HEK293T (cell line): Measurements from ENCODE around the gene LGALSL.

Source experiments
- CTCF ChIA-PET: fragments of 350-600 bp; formaldehyde crosslinking; extraction: SDS; loops from one replicate; lab custom pipeline; 2021; ENCODE audit warnings: antibody characterized with exemption, inconsistent platforms; lab: Yijun Ruan, JAX
- POLR2A ChIA-PET: fragments of 350-600 bp; formaldehyde crosslinking; extraction: SDS; loops from one replicate; lab custom pipeline; 2020; ENCODE audit warnings: antibody characterized with exemption, inconsistent platforms; lab: Yijun Ruan, JAX
- DNase-seq: peaks from one replicate; pipeline ENCODE4 v3.0.0; 2012; ENCODE audit warnings: mixed read lengths; ENCODE audit errors: extremely low spot score
- ARNT ChIP-seq: fragments of 450-650 bp; IDR thresholded peaks from 2 replicates; pipeline ENCODE4 v1.6.1; 2017; ENCODE audit warnings: mild to moderate bottlenecking
- BHLHE40 ChIP-seq: fragments of 450-650 bp; IDR thresholded peaks from 2 replicates; pipeline ENCODE4 v1.6.1; 2016; ENCODE audit warnings: mild to moderate bottlenecking, moderate library complexity, borderline replicate concordance
- CTBP1 ChIP-seq: fragments of 450-650 bp; IDR thresholded peaks from 2 replicates; pipeline ENCODE4 v1.6.1; 2016; ENCODE audit warnings: borderline replicate concordance
- ELF4 ChIP-seq: fragments of 450-650 bp; IDR thresholded peaks from 2 replicates; pipeline ENCODE4 v1.6.1; 2017; ENCODE audit warnings: antibody characterized with exemption
- FOXA1 ChIP-seq: fragments of 450-650 bp; IDR thresholded peaks from 2 replicates; pipeline ENCODE4 v1.6.1; 2016; ENCODE audit warnings: mild to moderate bottlenecking
- FOXK2 ChIP-seq: fragments of 450-650 bp; IDR thresholded peaks from 2 replicates; pipeline ENCODE4 v1.6.1; 2016; ENCODE audit warnings: mild to moderate bottlenecking
- FOXM1 ChIP-seq: fragments of 450-650 bp; IDR thresholded peaks from 2 replicates; pipeline ENCODE4 v1.6.1; 2017; ENCODE audit warnings: mild to moderate bottlenecking, borderline replicate concordance
- HDGF ChIP-seq: fragments of 450-650 bp; IDR thresholded peaks from 2 replicates; pipeline ENCODE4 v1.6.1; 2017; ENCODE audit warnings: antibody characterized with exemption, borderline replicate concordance
- L3MBTL2 ChIP-seq: fragments of 450-650 bp; conservative IDR thresholded peaks from 2 replicates; pipeline ENCODE4 v1.6.1; 2016; ENCODE audit warnings: mild to moderate bottlenecking
- LEF1 ChIP-seq: fragments of 450-650 bp; IDR thresholded peaks from 2 replicates; pipeline ENCODE4 v1.6.1; 2017; ENCODE audit warnings: mild to moderate bottlenecking, borderline replicate concordance
- NFRKB ChIP-seq: fragments of 450-650 bp; IDR thresholded peaks from 2 replicates; pipeline ENCODE4 v1.6.1; 2016; ENCODE audit warnings: mild to moderate bottlenecking, moderate library complexity
- PKNOX1 ChIP-seq: fragments of 450-650 bp; IDR thresholded peaks from 2 replicates; pipeline ENCODE4 v1.6.1; 2016
- SP1 ChIP-seq: fragments of 450-650 bp; IDR thresholded peaks from 2 replicates; pipeline ENCODE4 v1.6.1; 2017
- SUZ12 ChIP-seq: fragments of 450-650 bp; IDR thresholded peaks from 2 replicates; pipeline ENCODE4 v1.6.1; 2016; ENCODE audit warnings: mild to moderate bottlenecking
- TARDBP ChIP-seq: fragments of 450-650 bp; IDR thresholded peaks from 2 replicates; pipeline ENCODE4 v1.6.1; 2016
- ZNF384 ChIP-seq: fragments of 450-650 bp; IDR thresholded peaks from 2 replicates; pipeline ENCODE4 v1.6.1; 2016

Gene LGALSL

GRCh38 chr2:64410671-64411070, 43.3 kb upstream of the LGALSL start:
- ChIA-PET CTCF (no interaction called here), POLR2A (no interaction called here)
- no peak for DNase-seq
- no peak for TF ChIP-seq CTBP1
- TF ChIP-seq TARDBP: no peak

GRCh38 chr2:64412671-64413070, 41.3 kb upstream of the LGALSL start:
- POLR2A ChIA-PET: no interaction called here
- TF ChIP-seq FOXM1: no peak
- no peak for TF ChIP-seq ZNF384
- TF ChIP-seq L3MBTL2: no peak
- TF ChIP-seq TARDBP: no peak
- no peak for TF ChIP-seq LEF1
- TF ChIP-seq FOXK2: no peak
- TF ChIP-seq HDGF: no peak
- TF ChIP-seq FOXA1: no peak
- CTCF ChIA-PET: no interaction called here
- DNase-seq: no peak

- CTCF ChIA-PET: no interaction called here
- no peak for DNase-seq
- TF ChIP-seq PKNOX1 (no peak), ELF4 (no peak), FOXA1 (no peak), NFRKB (no peak), LEF1 (no peak), SUZ12 (no peak), TARDBP (no peak), SP1 (no peak), HDGF (no peak), FOXM1 (no peak), L3MBTL2 (no peak), FOXK2 (no peak), ARNT (no peak), ZNF384 (no peak), CTBP1 (no peak), BHLHE40 (no peak)
- POLR2A ChIA-PET: no interaction called here
Observed at GRCh38 chr2:64414736-64415435, 39.1 kb upstream of the LGALSL start.

GRCh38 chr2:64417624-64418023, 36.3 kb upstream of the LGALSL start:
- POLR2A ChIA-PET: no interaction called here
- TF ChIP-seq SUZ12 (no peak), ARNT (no peak), PKNOX1 (no peak), ZNF384 (no peak), TARDBP (no peak), FOXA1 (no peak), L3MBTL2 (no peak), CTBP1 (no peak)
- no peak for DNase-seq
- CTCF ChIA-PET: no interaction called here

GRCh38 chr2:64419596-64420165, 34.3 kb upstream of the LGALSL start:
- TF ChIP-seq PKNOX1 (no peak), CTBP1 (no peak), SP1 (no peak), ZNF384 (no peak), HDGF (no peak), TARDBP (no peak), FOXA1 (no peak), ELF4 (no peak), BHLHE40 (no peak), L3MBTL2 (no peak), FOXM1 (no peak), NFRKB (no peak), FOXK2 (no peak), ARNT (no peak), SUZ12 (no peak), LEF1 (no peak)
- CTCF ChIA-PET: no interaction called here
- no peak for DNase-seq
- POLR2A ChIA-PET: interaction anchor here (0.8 kb wide), 1 partner anchor 52 kb away, joined by 3 read pairs; no protein-coding TSS in a partner anchor

- ChIA-PET CTCF (no interaction called here), POLR2A (no interaction called here)
- TF ChIP-seq HDGF (no peak), SUZ12 (no peak), SP1 (no peak), CTBP1 (no peak), L3MBTL2 (no peak), FOXM1 (no peak), ELF4 (no peak), ZNF384 (no peak), FOXK2 (no peak), BHLHE40 (no peak), NFRKB (no peak), LEF1 (no peak), PKNOX1 (no peak), FOXA1 (no peak)
- no peak for DNase-seq
Observed at GRCh38 chr2:64420677-64421076, 33.3 kb upstream of the LGALSL start.
